Panc1 (cell line): Measurements from ENCODE around the gene ERMAP. TPM values are rescaled to one million over a fixed set of nuclear protein-coding genes. Genes with fewer than 3 reads are reported as not detected.

Experiments used
- ATAC-seq: fragments of 200-7000 bp; cut with Tn5 transposase; 2 replicates; pipeline ENCODE4 v1.9.1; 2020; ENCODE audit warnings: mild to moderate bottlenecking, moderate library complexity
- BruUV-seq: library from RNA; stranded (reverse); fragments of 400-500 nt; replicated peaks from 2 replicates; lab custom pipeline; 2021; lab: Mats Ljungman, UMichigan
- CTCF ChIA-PET: fragments of 300-600 bp; sonication (Branson Sonifier 250); formaldehyde crosslinking; loops from one replicate; lab custom pipeline; 2022; ENCODE audit warnings: antibody characterized with exemption; lab: Charles Lee
- POLR2A ChIA-PET: fragments of 300-600 bp; sonication (Branson Sonifier 250); formaldehyde crosslinking; loops from one replicate; lab custom pipeline; 2022; ENCODE audit warnings: antibody characterized with exemption; lab: Charles Lee
- DNase-seq: peaks from one replicate; pipeline ENCODE4 v3.0.0-alpha.2; 2010; ENCODE audit warnings: low read depth, low spot score
- H3K27ac ChIP-seq: 2 replicates; pipeline ENCODE4 v1.5.1; 2011; ENCODE audit warnings: mild to moderate bottlenecking, low read length, inconsistent platforms
- H3K27me3 ChIP-seq: fragments of 200-500 bp; sonication (Bioruptor generic); 2 replicates; pipeline ENCODE4 v1.6.0; 2014; ENCODE audit warnings: low read length, inconsistent platforms; ENCODE audit not compliant: control insufficient read depth, insufficient read depth
- H3K36me3 ChIP-seq: fragments of 200-500 bp; sonication (Bioruptor generic); 2 replicates; pipeline ENCODE4 v1.5.1; 2014; ENCODE audit warnings: inconsistent platforms, mild to moderate bottlenecking, low read length, moderate library complexity; ENCODE audit not compliant: control insufficient read depth, insufficient read depth
- H3K4me1 ChIP-seq: 2 replicates; pipeline ENCODE4 v1.5.1; 2011; ENCODE audit warnings: inconsistent platforms, mild to moderate bottlenecking, low read length, moderate library complexity; ENCODE audit not compliant: control insufficient read depth, insufficient read depth
- H3K4me3 ChIP-seq, 2 experiments: 2 replicates each; pipeline ENCODE4 v1.5.1; 2011 to 2012; ENCODE audit warnings: low read depth in 2 of 2, low read length in 2 of 2, mild to moderate bottlenecking in 2 of 2, inconsistent platforms in 1 of 2, moderate library complexity in 1 of 2
- H3K9me3 ChIP-seq: fragments of 200-500 bp; sonication (Bioruptor generic); 2 replicates; pipeline ENCODE4 v1.5.1; 2014; ENCODE audit warnings: low read depth, mild to moderate bottlenecking, inconsistent platforms, low read length, moderate library complexity; ENCODE audit not compliant: control insufficient read depth, insufficient read depth
- POLR2AphosphoS5 ChIP-seq: IDR thresholded peaks from 2 replicates; pipeline ENCODE4 v1.6.1; 2012; ENCODE audit warnings: mild to moderate bottlenecking, low read depth, low read length, moderate library complexity
- REST ChIP-seq, 2 experiments: IDR thresholded peaks; 2 replicates each; pipeline ENCODE4 v1.6.1; 2011 to 2012; ENCODE audit warnings: low read depth in 2 of 2, control low read depth in 1 of 2, low read length in 1 of 2, mild to moderate bottlenecking in 1 of 2, moderate library complexity in 1 of 2; ENCODE audit not compliant: insufficient read depth in 1 of 2
- SIN3A ChIP-seq: IDR thresholded peaks from 2 replicates; pipeline ENCODE4 v1.6.1; 2012; ENCODE audit warnings: low read depth, mild to moderate bottlenecking, low read length, moderate library complexity, borderline replicate concordance; ENCODE audit not compliant: insufficient read depth
- TCF7L2 ChIP-seq: IDR thresholded peaks from 2 replicates; pipeline ENCODE4 v1.6.1; 2011; ENCODE audit warnings: mild to moderate bottlenecking, low read depth, low read length, inconsistent platforms
- in situ Hi-C: cut with HindIII; loops from 2 replicates; pipeline ENCODE4 v1.10.0; 2016; ENCODE audit warnings: low sequenced_read_pairs, low pct_unique_long_range_greater_than_20kb
- intact Hi-C: fragments of 100-400 bp; cut with micrococcal nuclease; formaldehyde crosslinking; loops from one replicate; pipeline ENCODE4 v1.10.0; 2022; ENCODE audit not compliant: unreplicated experiment
- total RNA-seq: library from RNA; stranded (reverse); gene quantifications from one replicate; pipeline ENCODE4 v1.2.1, GENCODE V29; 2021; ENCODE audit not compliant: unreplicated experiment
- TF ChIP-seq, protein P1 (sequence below): fragments of 450-650 bp; IDR thresholded peaks from 2 replicates; pipeline ENCODE4 v1.5.1; 2017; ENCODE audit warnings: mild to moderate bottlenecking

ERMAP gene
- total RNA-seq, 1 experiment from 2014 or later: 15.3 TPM

GRCh38 chr1:42860339-42861013 is 43.6 kb downstream of the ERMAP start:
- H3K4me3 ChIP-seq: no peak overlapping the region
- no peak for DNase-seq
- no peaks in the 10 kb centered on the region; the same call in 1 of the 2 replicates for H3K9me3 ChIP-seq
- no peaks in the 10 kb centered on the region for H3K36me3 ChIP-seq
- ATAC-seq: no peak
- ChIA-PET CTCF (no interaction called here), POLR2A (no interaction called here)
- in situ Hi-C loops (no loop called here), intact Hi-C loops (no loop called here)
- BruUV-seq: no TSS peak
- no peak overlapping the region for H3K27ac ChIP-seq
- H3K4me1 ChIP-seq: no peaks in the 10 kb centered on the region
- peaks cover 5% of the 10 kb centered on the region; the same call in 1 of the 2 replicates for H3K27me3 ChIP-seq
- TF ChIP-seq REST (IDR thresholded peaks at IDR 0.05; ENCODE audit: insufficient read depth in 1 of 2, low read depth in 2 of 2, low read length in 1 of 2): no peak
- TF ChIP-seq POLR2AphosphoS5: no peak

DNA sequence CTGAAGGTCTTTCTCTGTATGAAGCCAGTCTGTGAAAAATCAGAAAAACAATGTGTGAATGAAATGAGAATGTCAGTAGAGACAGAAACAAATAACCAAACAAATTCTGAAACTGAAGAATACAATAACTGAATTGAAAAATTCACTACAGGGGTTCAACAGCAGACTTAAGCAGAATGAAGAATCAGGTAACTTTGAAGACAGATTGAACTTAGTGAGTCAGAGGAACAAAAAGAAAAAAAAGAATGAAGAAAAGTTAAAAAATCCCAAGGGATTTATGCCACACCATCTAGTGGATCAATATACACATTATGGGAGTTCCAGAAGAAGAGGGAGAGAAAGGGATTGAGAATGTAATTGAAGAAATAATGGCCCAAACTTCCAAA is 44.1 kb downstream of the ERMAP start:
- Histone ChIP-seq H3K9me3 (no peaks in the 10 kb centered on the region; the same call in 1 of the 2 replicates), H3K27me3 (peaks cover 5% of the 10 kb centered on the region; the same call in 1 of the 2 replicates), H3K27ac (no peak overlapping the region), H3K36me3 (no peaks in the 10 kb centered on the region), H3K4me3 (no peak overlapping the region), H3K4me1 (no peaks in the 10 kb centered on the region)
- CTCF ChIA-PET: no interaction called here
- BruUV-seq: no TSS peak
- in situ Hi-C loops: no loop called here
- intact Hi-C loops: no loop called here
- DNase-seq (no peak), ATAC-seq (no peak)
- no peak for TF ChIP-seq POLR2AphosphoS5
- no peak for TF ChIP-seq SIN3A
- TF ChIP-seq TCF7L2: no peak
- TF ChIP-seq, protein P1, sequence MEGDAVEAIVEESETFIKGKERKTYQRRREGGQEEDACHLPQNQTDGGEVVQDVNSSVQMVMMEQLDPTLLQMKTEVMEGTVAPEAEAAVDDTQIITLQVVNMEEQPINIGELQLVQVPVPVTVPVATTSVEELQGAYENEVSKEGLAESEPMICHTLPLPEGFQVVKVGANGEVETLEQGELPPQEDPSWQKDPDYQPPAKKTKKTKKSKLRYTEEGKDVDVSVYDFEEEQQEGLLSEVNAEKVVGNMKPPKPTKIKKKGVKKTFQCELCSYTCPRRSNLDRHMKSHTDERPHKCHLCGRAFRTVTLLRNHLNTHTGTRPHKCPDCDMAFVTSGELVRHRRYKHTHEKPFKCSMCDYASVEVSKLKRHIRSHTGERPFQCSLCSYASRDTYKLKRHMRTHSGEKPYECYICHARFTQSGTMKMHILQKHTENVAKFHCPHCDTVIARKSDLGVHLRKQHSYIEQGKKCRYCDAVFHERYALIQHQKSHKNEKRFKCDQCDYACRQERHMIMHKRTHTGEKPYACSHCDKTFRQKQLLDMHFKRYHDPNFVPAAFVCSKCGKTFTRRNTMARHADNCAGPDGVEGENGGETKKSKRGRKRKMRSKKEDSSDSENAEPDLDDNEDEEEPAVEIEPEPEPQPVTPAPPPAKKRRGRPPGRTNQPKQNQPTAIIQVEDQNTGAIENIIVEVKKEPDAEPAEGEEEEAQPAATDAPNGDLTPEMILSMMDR: no peak
- no peak for TF ChIP-seq REST (IDR thresholded peaks at IDR 0.05; ENCODE audit: insufficient read depth in 1 of 2, low read depth in 2 of 2, low read length in 1 of 2)
- POLR2A ChIA-PET: no interaction called here
